HepG2 (cell line): ENCODE data around the gene DSN1. TPM values are rescaled to one million over a fixed set of nuclear protein-coding genes. Genes with fewer than 3 reads are reported as not detected.

ENCODE experiments used
- ETS1 ChIP-seq: sonication (generic); formaldehyde crosslinking; IDR thresholded peaks from 2 replicates; pipeline ENCODE4 v1.4.0; 2020; ENCODE audit warnings: missing genetic modification reagents
- HMGXB4 ChIP-seq, 2 experiments: sonication (generic) in 1 of 2; formaldehyde crosslinking in 1 of 2; IDR thresholded peaks; 2 replicates each; pipeline versions ENCODE4 v1.4.0 to v1.6.1; 2018 to 2020; ENCODE audit warnings: missing genetic modification reagents in 2 of 2, borderline replicate concordance in 1 of 2, low read depth in 1 of 2, mild to moderate bottlenecking in 1 of 2, missing biosample characterization in 1 of 2
- KDM1A ChIP-seq: IDR thresholded peaks from 2 replicates; pipeline ENCODE4 v1.6.1; 2016; ENCODE audit warnings: missing compliant biosample characterization
- MLXIP ChIP-seq: sonication (generic); formaldehyde crosslinking; IDR thresholded peaks from 2 replicates; pipeline ENCODE4 v1.9.0; 2021; ENCODE audit warnings: missing genetic modification reagents, borderline replicate concordance
- TEAD3 ChIP-seq: optimal IDR thresholded peaks from 2 replicates; pipeline ENCODE3; 2016; ENCODE audit warnings: borderline replicate concordance
- ZBTB2 ChIP-seq: sonication (generic); formaldehyde crosslinking; IDR thresholded peaks from 2 replicates; pipeline ENCODE4 v1.8.0; 2022; ENCODE audit warnings: low read depth, missing genetic modification reagents
- ZBTB20 ChIP-seq: sonication (generic); formaldehyde crosslinking; IDR thresholded peaks from 2 replicates; pipeline ENCODE4 v1.8.1; 2023; ENCODE audit warnings: missing genetic modification reagents, low read depth, mild to moderate bottlenecking, borderline replicate concordance
- ZMAT5 ChIP-seq: sonication (generic); formaldehyde crosslinking; IDR thresholded peaks from 2 replicates; pipeline ENCODE4 v1.5.0; 2020; ENCODE audit warnings: mild to moderate bottlenecking, low read depth, missing genetic modification reagents, borderline replicate concordance
- ZNF317 ChIP-seq: sonication (generic); formaldehyde crosslinking; IDR thresholded peaks from 2 replicates; pipeline ENCODE4 v1.5.0; 2020; ENCODE audit warnings: mild to moderate bottlenecking, missing genetic modification reagents
- ZNF318 ChIP-seq: sonication (generic); formaldehyde crosslinking; IDR thresholded peaks from 2 replicates; pipeline ENCODE4 v1.4.0; 2020; ENCODE audit warnings: mild to moderate bottlenecking, missing genetic modification reagents
- ZNF383 ChIP-seq: sonication (generic); formaldehyde crosslinking; IDR thresholded peaks from 2 replicates; pipeline ENCODE4 v1.4.0; 2020; ENCODE audit warnings: missing genetic modification reagents, mild to moderate bottlenecking, borderline replicate concordance
- polyA plus RNA-seq, 8 experiments: library from polyadenylated mRNA; depleted of rRNA in 3 of 8; stranded (reverse) in 7 of 8; unstranded in 1 of 8; fragments of >200 nt; fragmentation: Illumina TruSeq in 4 of 8; extraction: Trizol in 4 of 8; gene quantifications; 2 replicates each; pipeline versions ENCODE4 v1.2.1 to v1.2.3, GENCODE V29; 2011 to 2016; ENCODE audit warnings: low read depth in 4 of 8, missing spikeins in 1 of 8, mixed read lengths in 1 of 8; ENCODE audit not compliant: insufficient read depth in 1 of 8
- total RNA-seq, 5 experiments: library from RNA; depleted of rRNA; stranded (reverse); fragments of >200 nt; fragmentation: Illumina TruSeq; extraction: Trizol; gene quantifications; 2 replicates each; pipeline ENCODE4 v1.2.3, GENCODE V29; 2016; ENCODE audit warnings: low read depth in 1 of 5

DSN1 gene
- total and polyA plus RNA-seq, 2 of the 13 experiments (the other 11 are each of a cell fraction or from before 2014, with no cell fraction given): 18.7 to 53.7 TPM

GRCh38 chr20:36754656-36755222 is 18.8 kb downstream of the DSN1 start (continued):
- TF ChIP-seq ZBTB2: no peak
- peak; percentile 80 to 86 for TF ChIP-seq HMGXB4 (CRISPR knock-in tag; IDR thresholded peaks at IDR 0.05; ENCODE audit: borderline replicate concordance in 1 of 2, low read depth in 1 of 2)
- TF ChIP-seq ZNF383: 0 out of 2 replicates have a peak, but pooled peaks have one; percentile 66
- TF ChIP-seq KDM1A (CRISPR knock-in tag): no peak
- no peak for TF ChIP-seq ZMAT5 (CRISPR knock-in tag)
- TF ChIP-seq MLXIP (CRISPR knock-in tag): no peak
- no peak for TF ChIP-seq ZNF317 (CRISPR knock-in tag)
- no peak for TF ChIP-seq ZBTB20 (CRISPR knock-in tag)
- 0 out of 2 replicates have a peak, but pooled peaks have one; percentile 38 for TF ChIP-seq ZNF318 (CRISPR knock-in tag)
- peak; percentile 65 for TF ChIP-seq TEAD3
- no peak for TF ChIP-seq ETS1 (CRISPR knock-in tag)
